HG03460 (cell line): Measurements from ENCODE around the gene WDR12.
A peak's percentile ranks its signal among the peaks of the same experiment; 100 is the strongest.
"Not testable (repeated sequence)": the region's sequence is repeated elsewhere in the genome, so short reads cannot be mapped to it uniquely, and the experiment has no call there.

Source experiments
- ATAC-seq: cut with Tn5 transposase; IDR thresholded peaks from one replicate; pipeline ENCODE4 v1.9.1; 2021; ENCODE audit not compliant: unreplicated experiment

WDR12 gene

DNA sequence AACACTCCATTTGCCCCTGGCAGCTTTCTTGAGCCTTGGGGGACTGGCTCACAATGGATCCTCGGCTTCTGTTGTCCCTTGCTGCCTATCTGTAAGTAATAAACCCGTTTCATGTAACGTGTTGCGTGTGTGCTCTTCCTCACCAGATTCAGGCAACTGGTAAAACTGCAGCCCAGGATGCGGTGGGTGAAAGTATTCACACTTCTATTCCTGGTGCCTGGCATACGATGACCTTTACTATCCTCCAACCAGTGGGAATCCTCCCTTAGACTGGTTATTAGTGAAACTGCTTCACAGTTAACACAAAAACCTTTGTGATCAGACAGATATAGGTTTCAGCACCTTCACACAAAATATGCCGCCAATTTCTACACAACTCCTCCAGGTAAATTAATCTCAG lies 26.3 kb downstream of the WDR12 start:
- no peak for ATAC-seq

DNA sequence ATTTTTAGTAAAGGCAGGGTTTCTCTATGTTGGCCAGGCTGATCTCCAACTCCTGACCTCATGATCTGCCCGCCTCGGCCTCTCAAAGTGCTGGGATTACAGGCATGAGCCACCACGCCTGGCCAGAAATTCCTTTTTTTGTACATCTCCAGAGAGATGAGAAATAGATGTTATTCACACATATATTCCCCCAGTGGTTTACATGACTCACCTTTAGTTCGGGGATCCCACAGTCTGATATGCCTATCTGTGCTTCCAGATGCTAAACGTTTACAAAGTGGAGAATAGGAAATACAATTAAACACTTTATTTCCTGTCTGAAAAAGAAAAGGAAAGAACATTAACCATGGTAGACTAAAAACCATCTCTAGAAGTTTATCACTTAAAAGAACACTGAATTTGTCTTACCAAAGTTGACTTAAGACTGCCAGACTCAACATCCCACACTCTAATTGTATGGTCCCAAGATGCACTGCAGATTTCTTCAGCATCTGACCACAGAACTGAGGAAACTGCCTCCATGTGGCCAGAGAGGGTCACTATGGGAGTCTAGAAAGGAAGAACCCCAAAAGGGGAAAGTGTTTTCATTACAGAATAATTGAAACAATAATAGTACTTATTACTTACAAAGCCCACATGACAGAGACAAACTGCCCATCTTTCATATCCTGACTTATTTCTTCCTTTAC lies 27.3 kb downstream of the WDR12 start:
- ATAC-seq: no peak

GRCh38 chr2:202881570-202881969 lies 29.9 kb downstream of the WDR12 start:
- ATAC-seq: no peak

DNA sequence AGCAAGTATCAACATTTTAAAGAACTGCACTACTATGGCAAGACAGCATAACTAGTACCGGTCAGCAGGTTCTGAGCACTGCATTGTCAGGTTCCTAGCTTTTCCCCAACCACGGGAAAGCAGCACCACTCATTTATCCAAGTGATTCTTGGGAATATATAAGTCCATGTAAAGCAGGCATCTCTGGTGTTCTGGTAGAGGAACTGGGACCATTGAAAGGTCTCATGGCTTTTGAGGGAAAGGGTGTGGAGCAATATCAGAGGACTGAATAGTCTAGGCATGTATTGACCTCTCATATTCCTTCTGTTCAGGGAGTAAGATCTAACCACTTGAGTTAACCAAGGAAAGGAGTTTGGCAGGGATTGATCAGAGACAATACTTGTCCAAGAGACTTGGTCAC lies 33.8 kb downstream of the WDR12 start:
- no peak for ATAC-seq

GRCh38 chr2:202871300-202872141 lies 40.0 kb downstream of the WDR12 start, which contains the start of gene ICA1L:
TSS of gene ICA1L (minus strand) at chr2:202871766. CDS start at chr2:202829009, 42,757 bp downstream.
- ATAC-seq: peak; percentile 39

DNA sequence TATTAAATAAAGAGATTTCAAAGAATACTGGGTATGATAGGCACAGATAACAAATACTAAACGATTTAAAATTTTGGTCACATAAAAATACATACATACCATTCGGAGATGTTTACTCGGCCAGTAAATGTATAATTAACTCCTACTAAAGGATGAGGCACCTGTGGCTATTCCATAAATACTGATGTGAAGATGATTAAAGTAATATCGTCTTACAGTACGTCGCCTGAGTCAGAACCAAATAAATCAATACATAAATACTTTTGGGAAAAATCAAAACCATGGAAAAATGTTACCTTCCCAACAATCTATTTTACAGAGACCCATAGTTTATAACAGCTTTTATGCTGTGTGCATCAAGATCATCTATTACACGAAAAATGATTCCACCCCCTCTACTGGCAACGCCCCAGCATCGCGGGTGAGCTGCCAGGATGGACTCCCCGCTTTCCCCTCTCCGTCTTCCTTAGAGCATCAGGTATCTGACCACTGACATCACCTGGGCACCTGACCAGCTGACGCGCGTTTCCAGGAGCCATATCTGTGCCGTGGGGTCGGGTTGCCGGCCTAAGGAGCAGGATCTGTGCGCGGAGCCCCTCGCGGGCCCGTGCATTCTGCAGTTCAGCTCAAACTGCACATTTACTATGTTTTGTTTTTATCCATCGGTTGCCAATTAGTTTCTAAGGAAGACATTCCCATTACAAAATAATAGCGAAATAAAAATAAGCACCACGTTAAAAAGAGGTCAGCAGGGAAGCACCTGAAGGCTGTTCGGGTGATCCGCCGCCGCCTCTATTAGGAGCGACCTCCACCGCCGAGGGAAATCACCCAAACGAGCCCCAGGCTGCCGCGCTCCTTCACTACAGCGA lies 40.8 kb downstream of the WDR12 start:
- ATAC-seq: peak; percentile 82

GRCh38 chr2:202861987-202862386 lies 49.5 kb downstream of the WDR12 start:
- no peak for ATAC-seq

GRCh38 chr2:202858601-202859000 lies 52.9 kb downstream of the WDR12 start:
- ATAC-seq: no peak

GRCh38 chr2:202849343-202849742 lies 62.1 kb downstream of the WDR12 start:
- not testable (repeated sequence) for ATAC-seq

DNA sequence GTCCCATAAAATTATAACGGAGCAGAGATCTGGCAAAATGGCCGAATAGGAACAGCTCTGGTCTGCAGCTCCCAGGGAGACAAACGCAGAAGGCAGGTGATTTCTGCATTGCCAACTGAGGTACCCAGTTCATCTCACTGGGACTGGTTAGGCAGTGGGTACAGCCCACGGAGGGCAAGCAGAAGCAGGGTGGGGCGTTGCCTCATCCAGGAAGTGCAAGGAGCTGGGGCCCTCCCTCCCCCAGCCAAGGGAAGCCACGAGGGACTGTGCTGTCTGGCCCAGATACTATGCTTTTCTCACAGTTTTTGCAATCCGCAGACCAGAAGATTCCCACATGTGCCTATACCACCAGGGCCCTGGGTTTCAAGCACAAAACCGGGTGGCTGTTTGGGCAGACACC lies 62.7 kb downstream of the WDR12 start:
- ATAC-seq: no peak

GRCh38 chr2:202847693-202848524 lies 63.6 kb downstream of the WDR12 start:
- ATAC-seq: peak; percentile 52

GRCh38 chr2:202844656-202845055 lies 66.8 kb downstream of the WDR12 start:
- ATAC-seq: no peak

DNA sequence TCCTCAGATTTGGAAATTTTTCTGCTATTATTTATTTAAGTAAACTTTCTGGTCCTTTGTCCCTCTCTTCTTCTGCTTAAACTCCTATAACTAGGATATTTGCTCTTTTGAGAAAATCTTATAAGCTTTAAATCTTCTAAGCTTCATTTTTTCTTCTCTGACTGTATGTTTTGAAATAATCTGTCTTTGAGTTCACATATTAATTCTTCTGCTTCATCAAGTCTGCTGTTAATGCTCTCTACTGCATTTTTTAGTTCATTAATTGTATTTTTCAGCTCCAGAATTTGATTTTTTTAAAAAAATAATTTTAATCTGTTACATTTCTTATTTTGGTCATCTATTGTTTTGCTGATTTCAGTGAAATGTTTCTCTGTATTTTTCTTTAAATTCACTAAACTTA lies 68.8 kb downstream of the WDR12 start:
- ATAC-seq: no peak

- ATAC-seq: no peak
Observed at GRCh38 chr2:202841090-202841867, 70.2 kb downstream of the WDR12 start.

DNA sequence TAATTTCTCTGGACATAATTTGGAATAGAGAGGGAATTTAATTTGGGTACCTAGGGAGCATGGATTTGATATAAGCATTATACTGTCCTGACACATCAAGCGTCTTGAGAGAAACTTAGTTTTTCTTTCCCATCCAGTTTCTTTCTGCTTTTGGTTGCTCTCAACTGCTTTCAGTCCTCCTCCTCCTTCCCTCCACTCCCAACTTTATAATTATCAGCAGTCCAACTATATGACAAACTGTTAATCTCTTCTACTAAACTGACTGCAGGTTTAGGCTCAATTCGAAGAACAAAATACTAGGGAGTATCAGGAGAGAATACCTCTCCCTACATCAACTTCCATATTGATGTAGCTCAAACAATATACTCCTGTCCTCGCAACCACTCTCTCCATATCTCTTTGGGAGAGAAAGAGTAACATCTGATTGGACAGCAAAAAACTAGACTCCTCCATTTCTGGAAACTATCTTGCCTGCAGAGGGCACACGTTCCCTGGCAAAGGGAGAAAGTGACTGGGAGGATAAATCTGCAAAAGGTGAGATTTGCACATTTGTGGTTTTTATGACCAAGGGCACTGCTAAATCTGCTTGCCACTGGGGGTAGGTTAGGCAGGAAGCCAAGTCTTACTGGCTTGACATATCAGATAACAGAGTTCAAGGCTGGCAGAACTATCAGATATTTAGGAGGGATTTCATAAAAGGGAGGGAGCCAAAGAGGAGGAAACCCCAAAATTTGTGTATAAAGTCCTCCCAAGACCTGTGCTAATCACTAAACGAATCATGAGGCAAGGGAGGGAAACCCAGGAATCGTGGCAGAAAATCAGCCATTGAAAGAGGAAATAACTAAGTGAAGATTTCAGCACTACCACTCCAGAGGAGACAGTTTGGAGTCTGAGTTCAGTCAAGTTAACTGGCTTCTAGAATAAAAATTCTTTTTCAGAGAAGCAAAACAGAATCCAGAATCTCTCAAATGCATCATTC lies 79.9 kb downstream of the WDR12 start:
- ATAC-seq: peak; percentile 52

DNA sequence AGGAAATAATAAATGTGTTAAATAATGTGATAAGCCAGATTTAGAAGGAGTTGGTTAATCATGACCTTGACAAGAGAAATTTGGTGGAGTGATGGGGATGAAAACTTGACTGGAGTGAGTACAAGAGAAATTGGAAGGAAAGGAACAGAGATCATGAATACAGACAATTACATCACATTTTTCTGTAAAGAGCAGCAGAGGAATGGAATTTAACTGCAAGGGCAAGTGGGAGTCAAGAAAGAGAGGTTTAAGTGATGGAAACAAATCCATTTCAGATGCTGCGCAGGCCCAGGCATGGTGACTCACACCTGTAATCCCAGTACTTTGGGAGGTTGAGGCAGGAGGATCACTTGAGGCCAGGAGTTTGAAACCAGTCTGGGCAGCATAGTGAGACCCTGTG lies 86.6 kb downstream of the WDR12 start:
- no peak for ATAC-seq
